OCI-LY1 (cell line): Measurements from ENCODE around the gene TCL1A.

Experiments
- EZH2 ChIP-seq: fragments of 200-600 bp; sonication (generic), shearing (Covaris generic); IDR thresholded peaks from 2 replicates; pipeline ENCODE4 v1.8.0; 2017; ENCODE audit warnings: borderline replicate concordance, mixed run types, mild to moderate bottlenecking, antibody characterized with exemption, low read length, moderate library complexity, mixed read lengths
- TF ChIP-seq, protein P1 (sequence below): fragments of 200-600 bp; sonication (generic), shearing (Covaris generic); IDR thresholded peaks from 2 replicates; pipeline ENCODE4 v1.5.1; 2017; ENCODE audit warnings: mild to moderate bottlenecking, antibody characterized with exemption, low read length, moderate library complexity, mixed read lengths

DNA sequence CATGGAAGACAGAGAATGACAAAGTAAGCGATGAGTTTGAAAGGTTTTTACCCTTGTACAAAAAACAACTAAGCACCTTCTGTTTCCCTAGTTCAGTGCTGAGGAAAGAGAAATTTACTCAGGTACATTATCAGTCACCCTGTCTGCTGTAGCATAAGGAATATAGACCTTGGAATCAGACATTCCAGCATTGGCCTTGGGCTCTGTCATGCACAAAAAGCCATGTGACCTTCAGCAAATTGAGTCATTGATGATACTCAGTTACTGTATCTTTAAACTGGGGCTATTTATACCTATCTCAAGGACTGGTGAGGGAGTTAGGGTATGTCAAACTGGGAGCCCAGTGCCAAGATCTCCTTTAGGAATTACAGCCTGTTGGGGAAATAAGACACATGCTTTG is 19.3 kb upstream of the TCL1A start:
- no peak for TF ChIP-seq EZH2
- TF ChIP-seq, protein P1, sequence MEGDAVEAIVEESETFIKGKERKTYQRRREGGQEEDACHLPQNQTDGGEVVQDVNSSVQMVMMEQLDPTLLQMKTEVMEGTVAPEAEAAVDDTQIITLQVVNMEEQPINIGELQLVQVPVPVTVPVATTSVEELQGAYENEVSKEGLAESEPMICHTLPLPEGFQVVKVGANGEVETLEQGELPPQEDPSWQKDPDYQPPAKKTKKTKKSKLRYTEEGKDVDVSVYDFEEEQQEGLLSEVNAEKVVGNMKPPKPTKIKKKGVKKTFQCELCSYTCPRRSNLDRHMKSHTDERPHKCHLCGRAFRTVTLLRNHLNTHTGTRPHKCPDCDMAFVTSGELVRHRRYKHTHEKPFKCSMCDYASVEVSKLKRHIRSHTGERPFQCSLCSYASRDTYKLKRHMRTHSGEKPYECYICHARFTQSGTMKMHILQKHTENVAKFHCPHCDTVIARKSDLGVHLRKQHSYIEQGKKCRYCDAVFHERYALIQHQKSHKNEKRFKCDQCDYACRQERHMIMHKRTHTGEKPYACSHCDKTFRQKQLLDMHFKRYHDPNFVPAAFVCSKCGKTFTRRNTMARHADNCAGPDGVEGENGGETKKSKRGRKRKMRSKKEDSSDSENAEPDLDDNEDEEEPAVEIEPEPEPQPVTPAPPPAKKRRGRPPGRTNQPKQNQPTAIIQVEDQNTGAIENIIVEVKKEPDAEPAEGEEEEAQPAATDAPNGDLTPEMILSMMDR = no peak
